Vagina (tissue), 2 donors: ENCODE measurements around the gene FHIT. TPM values are rescaled to one million over a fixed set of nuclear protein-coding genes. Genes with fewer than 3 reads are reported as not detected.

Experiments
- DNase-seq, 2 donors: peaks; one replicate each; pipeline ENCODE4 v3.0.0-alpha.2; 2017; ENCODE audit errors: extremely low spot score in 2 of 2
- H3K27ac ChIP-seq: fragments of 200-600 bp; sonication (generic); one replicate; pipeline ENCODE4 v1.5.1; 2019
- H3K27me3 ChIP-seq: fragments of 200-600 bp; sonication (generic); one replicate; pipeline ENCODE4 v1.5.1; 2019
- H3K36me3 ChIP-seq, 2 donors: fragments of 200-600 bp; sonication (generic); one replicate each; pipeline ENCODE4 v1.5.1; 2017 to 2019
- H3K4me1 ChIP-seq: fragments of 200-600 bp; sonication (generic); one replicate; pipeline ENCODE4 v1.5.1; 2019
- H3K4me3 ChIP-seq, 2 donors: fragments of 200-600 bp; sonication (generic); 1 replicate in 1 of 2; 2 replicates in 1 of 2; pipeline ENCODE4 v1.5.1; 2016 to 2019
- H3K9me3 ChIP-seq: fragments of 200-600 bp; sonication (generic); one replicate; pipeline ENCODE4 v1.5.1; 2019
- POLR2A ChIP-seq, 2 donors: fragments of 450-650 bp; IDR thresholded peaks; one replicate each; pipeline ENCODE4 v1.6.1; 2017; ENCODE audit warnings: antibody characterized with exemption in 2 of 2, mild to moderate bottlenecking in 2 of 2, moderate library complexity in 2 of 2
- POLR2AphosphoS5 ChIP-seq, 2 donors: sonication (generic); formaldehyde crosslinking; IDR thresholded peaks; one replicate each; pipeline ENCODE4 v1.9.0; 2017; ENCODE audit warnings: antibody characterized with exemption in 2 of 2, mild to moderate bottlenecking in 2 of 2, low read depth in 1 of 2; ENCODE audit not compliant: insufficient read depth in 1 of 2
- intact Hi-C: fragments of 100-400 bp; cut with DNase I; formaldehyde crosslinking; loops from one replicate; pipeline ENCODE4 v1.15.1; 2023
- total RNA-seq: library from RNA; depleted of rRNA; stranded (reverse); fragments of >200 nt; gene quantifications from one replicate; pipeline ENCODE4 v1.2.3, GENCODE V29; 2016
- TF ChIP-seq, protein P1 (sequence below), 3 experiments: fragments of 450-650 bp in 2 of 3; fragments of 200-600 bp in 1 of 3; sonication (generic) in 1 of 3; IDR thresholded peaks; one replicate each; pipeline ENCODE4 v1.5.1; 2017 to 2019; ENCODE audit warnings: antibody characterized with exemption in 3 of 3, mild to moderate bottlenecking in 2 of 3, moderate library complexity in 2 of 3

FHIT gene
- total RNA-seq, 1 donor from 2014 or later, result 7.9 TPM

- DNase-seq, result no peak
- TF ChIP-seq POLR2A (IDR thresholded peaks at IDR 0.05) (no peak), POLR2AphosphoS5 (IDR thresholded peaks at IDR 0.05; ENCODE audit: insufficient read depth in 1 of 2, low read depth in 1 of 2) (no peak)
- TF ChIP-seq, protein P1, sequence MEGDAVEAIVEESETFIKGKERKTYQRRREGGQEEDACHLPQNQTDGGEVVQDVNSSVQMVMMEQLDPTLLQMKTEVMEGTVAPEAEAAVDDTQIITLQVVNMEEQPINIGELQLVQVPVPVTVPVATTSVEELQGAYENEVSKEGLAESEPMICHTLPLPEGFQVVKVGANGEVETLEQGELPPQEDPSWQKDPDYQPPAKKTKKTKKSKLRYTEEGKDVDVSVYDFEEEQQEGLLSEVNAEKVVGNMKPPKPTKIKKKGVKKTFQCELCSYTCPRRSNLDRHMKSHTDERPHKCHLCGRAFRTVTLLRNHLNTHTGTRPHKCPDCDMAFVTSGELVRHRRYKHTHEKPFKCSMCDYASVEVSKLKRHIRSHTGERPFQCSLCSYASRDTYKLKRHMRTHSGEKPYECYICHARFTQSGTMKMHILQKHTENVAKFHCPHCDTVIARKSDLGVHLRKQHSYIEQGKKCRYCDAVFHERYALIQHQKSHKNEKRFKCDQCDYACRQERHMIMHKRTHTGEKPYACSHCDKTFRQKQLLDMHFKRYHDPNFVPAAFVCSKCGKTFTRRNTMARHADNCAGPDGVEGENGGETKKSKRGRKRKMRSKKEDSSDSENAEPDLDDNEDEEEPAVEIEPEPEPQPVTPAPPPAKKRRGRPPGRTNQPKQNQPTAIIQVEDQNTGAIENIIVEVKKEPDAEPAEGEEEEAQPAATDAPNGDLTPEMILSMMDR (IDR thresholded peaks at IDR 0.05), result no peak
- intact Hi-C loops, result no loop called here
- H3K4me3 ChIP-seq, result no peak overlapping the region
- H3K27me3 ChIP-seq, result no peaks in the 10 kb centered on the region
- no peak overlapping the region for H3K27ac ChIP-seq
- H3K9me3 ChIP-seq, result no peaks in the 10 kb centered on the region
- no peaks in the 10 kb centered on the region for H3K4me1 ChIP-seq
- no peaks in the 10 kb centered on the region for H3K36me3 ChIP-seq
These were observed 105.0 kb downstream of the FHIT start for GRCh38 chr3:61146010-61146890.

- intact Hi-C loops, result no loop called here
- DNase-seq, result no peak
- H3K27me3 ChIP-seq, result no peaks in the 10 kb centered on the region
- no peak overlapping the region for H3K4me3 ChIP-seq
- no peak for TF ChIP-seq POLR2A (IDR thresholded peaks at IDR 0.05)
- TF ChIP-seq, protein P1 (IDR thresholded peaks at IDR 0.05), result no peak
- TF ChIP-seq POLR2AphosphoS5 (IDR thresholded peaks at IDR 0.05; ENCODE audit: insufficient read depth in 1 of 2, low read depth in 1 of 2), result no peak
- H3K36me3 ChIP-seq, result no peaks in the 10 kb centered on the region
- no peaks in the 10 kb centered on the region for H3K9me3 ChIP-seq
- no peaks in the 10 kb centered on the region for H3K4me1 ChIP-seq
- no peak overlapping the region for H3K27ac ChIP-seq
These were observed 109.6 kb downstream of the FHIT start for GRCh38 chr3:61141697-61142096.

GRCh38 chr3:61141227-61141626, 110.0 kb downstream of the FHIT start:
- no peaks in the 10 kb centered on the region for H3K27me3 ChIP-seq
- DNase-seq, result no peak
- intact Hi-C loops, result no loop called here
- no peak overlapping the region for H3K4me3 ChIP-seq
- no peaks in the 10 kb centered on the region for H3K4me1 ChIP-seq
- no peak overlapping the region for H3K27ac ChIP-seq
- no peaks in the 10 kb centered on the region for H3K36me3 ChIP-seq
- H3K9me3 ChIP-seq, result no peaks in the 10 kb centered on the region
- TF ChIP-seq POLR2A (IDR thresholded peaks at IDR 0.05) (no peak), POLR2AphosphoS5 (IDR thresholded peaks at IDR 0.05; ENCODE audit: insufficient read depth in 1 of 2, low read depth in 1 of 2) (no peak)
- TF ChIP-seq, protein P1 (IDR thresholded peaks at IDR 0.05), result no peak

- no peak for DNase-seq
- H3K27me3 ChIP-seq, result no peaks in the 10 kb centered on the region
- no peaks in the 10 kb centered on the region for H3K4me1 ChIP-seq
- no peak overlapping the region for H3K4me3 ChIP-seq
- intact Hi-C loops, result no loop called here
- H3K9me3 ChIP-seq, result no peaks in the 10 kb centered on the region
- H3K27ac ChIP-seq, result no peak overlapping the region
- TF ChIP-seq, protein P1 (IDR thresholded peaks at IDR 0.05), result no peak
- no peak for TF ChIP-seq POLR2AphosphoS5 (IDR thresholded peaks at IDR 0.05; ENCODE audit: insufficient read depth in 1 of 2, low read depth in 1 of 2)
- TF ChIP-seq POLR2A (IDR thresholded peaks at IDR 0.05), result no peak
- no peaks in the 10 kb centered on the region for H3K36me3 ChIP-seq
These were observed 111.6 kb downstream of the FHIT start for GRCh38 chr3:61139686-61140085.

DNA sequence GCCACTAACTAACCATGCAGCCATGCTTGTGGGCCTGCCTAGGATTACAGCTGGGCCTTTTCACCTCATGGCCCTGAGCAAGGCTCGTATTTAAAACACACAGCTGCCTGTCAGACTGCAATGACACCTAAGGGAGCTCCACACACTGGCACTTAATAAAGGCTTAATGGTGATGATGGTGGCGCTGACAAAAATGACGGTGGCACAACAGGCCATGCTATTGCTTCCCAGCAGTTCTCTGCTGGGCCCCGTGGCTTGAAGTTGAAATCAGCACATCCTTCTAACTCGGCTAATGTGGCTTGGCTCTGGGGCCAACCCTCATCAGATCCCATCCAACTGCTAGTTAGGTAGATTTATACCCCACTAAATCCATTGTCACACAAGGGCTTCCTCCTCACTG, 112.9 kb downstream of the FHIT start:
- no peak for DNase-seq
- Histone ChIP-seq H3K27me3 (no peaks in the 10 kb centered on the region), H3K9me3 (no peaks in the 10 kb centered on the region), H3K4me1 (no peaks in the 10 kb centered on the region), H3K27ac (no peak overlapping the region), H3K4me3 (no peak overlapping the region), H3K36me3 (no peaks in the 10 kb centered on the region)
- TF ChIP-seq, protein P1 (IDR thresholded peaks at IDR 0.05), result no peak
- no peak for TF ChIP-seq POLR2AphosphoS5 (IDR thresholded peaks at IDR 0.05; ENCODE audit: insufficient read depth in 1 of 2, low read depth in 1 of 2)
- no peak for TF ChIP-seq POLR2A (IDR thresholded peaks at IDR 0.05)
- intact Hi-C loops, result no loop called here
